T-helper 1 cell treated with Interleukin-12 subunit alpha and Interleukin-12 subunit beta and Interleukin-4 antibody, amounts not matched to agents 30 ng/mL and 1 ng/mL, for 36 hours (primary cell): ENCODE results near the gene INTS1. TPM values are rescaled to one million over a fixed set of nuclear protein-coding genes. Genes with fewer than 3 reads are reported as not detected.

Experiments used
- intact Hi-C: fragments of 100-400 bp; cut with micrococcal nuclease; formaldehyde crosslinking; loops from one replicate; pipeline ENCODE4 v1.15.1; 2024
- total RNA-seq: library from RNA; stranded (reverse); gene quantifications from 2 replicates; pipeline ENCODE4 v1.2.3, GENCODE V29; 2022

Gene INTS1
- total RNA-seq, 1 donor from 2014 or later, result 90.5 TPM

GRCh38 chr7:1542841-1543747 is 38.9 kb upstream of the INTS1 start:
- intact Hi-C loops, result no loop called here

- intact Hi-C loops, result no loop called here
Measured at GRCh38 chr7:1542329-1542728, 38.1 kb upstream of the INTS1 start.

- intact Hi-C loops, result no loop called here
Measured at GRCh38 chr7:1541431-1542162, 37.4 kb upstream of the INTS1 start.

GRCh38 chr7:1540776-1541271 is 36.6 kb upstream of the INTS1 start:
- intact Hi-C loops, result no loop called here

- intact Hi-C loops, result loop anchor here (10.0 kb wide), 1 partner anchor 385 kb away; no protein-coding TSS in a partner anchor
Measured at GRCh38 chr7:1539882-1540775, 35.9 kb upstream of the INTS1 start.

GRCh38 chr7:1539181-1539881 is 35.1 kb upstream of the INTS1 start:
- intact Hi-C loops, result loop anchor here (10.0 kb wide), 1 partner anchor 385 kb away; no protein-coding TSS in a partner anchor

GRCh38 chr7:1538544-1539180 is 34.5 kb upstream of the INTS1 start:
- intact Hi-C loops, result loop anchor here (10.0 kb wide), 1 partner anchor 386 kb away; no protein-coding TSS in a partner anchor

- intact Hi-C loops, result loop anchor here (10.0 kb wide), 1 partner anchor 387 kb away; no protein-coding TSS in a partner anchor
Measured at GRCh38 chr7:1537535-1538412, 33.6 kb upstream of the INTS1 start.

- intact Hi-C loops, result loop anchor here (10.0 kb wide), 1 partner anchor 388 kb away; no protein-coding TSS in a partner anchor
Measured at GRCh38 chr7:1536743-1537534, 32.8 kb upstream of the INTS1 start.

GRCh38 chr7:1536455-1536742 is 32.2 kb upstream of the INTS1 start:
- intact Hi-C loops, result loop anchor here (10.0 kb wide), 1 partner anchor 388 kb away; no protein-coding TSS in a partner anchor

- intact Hi-C loops, result loop anchor here (10.0 kb wide), 1 partner anchor 389 kb away; no protein-coding TSS in a partner anchor
Measured at GRCh38 chr7:1535701-1536454, 31.7 kb upstream of the INTS1 start.

- intact Hi-C loops, result loop anchor here (10.0 kb wide), 1 partner anchor 390 kb away; no protein-coding TSS in a partner anchor
Measured at GRCh38 chr7:1535100-1535458, 30.9 kb upstream of the INTS1 start.

GRCh38 chr7:1534330-1535099 is 30.3 kb upstream of the INTS1 start:
- intact Hi-C loops, result loop anchor here (10.0 kb wide), 1 partner anchor 390 kb away; no protein-coding TSS in a partner anchor

- intact Hi-C loops, result loop anchor here (2.0 to 10.0 kb wide), 3 partner anchors 29 to 391 kb away; partner anchors contain the start of gene INTS1
Measured at GRCh38 chr7:1533547-1534329, 29.5 kb upstream of the INTS1 start.

- intact Hi-C loops, result loop anchor here (2.0 to 10.0 kb wide), 3 partner anchors 28 to 392 kb away; partner anchors contain the start of gene INTS1
Measured at GRCh38 chr7:1533255-1533546, 29.0 kb upstream of the INTS1 start.
